H1 (cell line): ENCODE measurements around the gene CNOT6. TPM values are rescaled to one million over a fixed set of nuclear protein-coding genes. Genes with fewer than 3 reads are reported as not detected.

Experiments used
- BRCA1 ChIP-seq: IDR thresholded peaks from 2 replicates; pipeline ENCODE4 v1.6.1; 2012; ENCODE audit warnings: low read depth, low read length, improper control_type of control experiment
- CTCF ChIP-seq, 3 experiments: IDR thresholded peaks; 1 replicate in 2 of 3; 2 replicates in 1 of 3; pipeline versions ENCODE4 v1.5.1 to v1.6.1; 2011; ENCODE audit warnings: low read length in 3 of 3, mild to moderate bottlenecking in 3 of 3, inconsistent platforms in 2 of 3, low read depth in 1 of 3, moderate library complexity in 1 of 3; ENCODE audit not compliant: insufficient read depth in 1 of 3; ENCODE audit errors: control extremely low read depth in 1 of 3
- SP2 ChIP-seq: IDR thresholded peaks from 2 replicates; pipeline ENCODE4 v1.6.1; 2012; ENCODE audit warnings: mild to moderate bottlenecking, low read length, inconsistent platforms
- SRF ChIP-seq: IDR thresholded peaks from 2 replicates; pipeline ENCODE4 v1.6.1; 2011; ENCODE audit warnings: mild to moderate bottlenecking, low read depth, low read length, moderate library complexity
- ZNF274 ChIP-seq: IDR thresholded peaks from 2 replicates; pipeline ENCODE4 v1.7.0; 2012; ENCODE audit warnings: low read length, borderline replicate concordance; ENCODE audit errors: extremely low read depth
- polyA plus RNA-seq, 7 experiments: library from polyadenylated mRNA; depleted of rRNA in 3 of 7; stranded (reverse) in 5 of 7; unstranded in 2 of 7; fragments of >200 nt in 5 of 7; fragments of 200-250 nt in 2 of 7; gene quantifications; 1 replicate in 5 of 7; 2 replicates in 1 of 7; 4 replicates in 1 of 7; pipeline versions ENCODE4 v1.2.1 to v1.2.3, GENCODE V29; 2011 to 2013; ENCODE audit warnings: missing spikeins in 2 of 7, mixed read lengths in 2 of 7
- total RNA-seq: library from RNA; stranded (reverse); fragmentation: NEBNext Ultra II Directional; extraction: Animal tissue kit (Norgen Biotek cat#: 25700); gene quantifications from 2 replicates; pipeline ENCODE4 v1.2.1, GENCODE V29; 2021

Gene CNOT6
- total and polyA plus RNA-seq, 2 of the 8 experiments (the other 6 are each of a cell fraction or from before 2014, with no cell fraction given), result 10.7 to 45.4 TPM

- no peak for TF ChIP-seq CTCF (IDR thresholded peaks at IDR 0.05; ENCODE audit: control extremely low read depth in 1 of 3, insufficient read depth in 1 of 3, low read depth in 1 of 3, low read length in 3 of 3)
- no peak for TF ChIP-seq ZNF274
- TF ChIP-seq SRF, result no peak
- TF ChIP-seq SP2, result no peak
- no peak for TF ChIP-seq BRCA1
Observed at GRCh38 chr5:180613814-180614188, 119.6 kb downstream of the CNOT6 start (continued).
